Activated T-cell treated with anti-CD3 and anti-CD28 coated beads, Interleukin-2, amount 50 U/mL, for 1 hour (primary cell): ENCODE measurements around the gene ANKRD12.
"Not testable (repeated sequence)": the region's sequence is repeated elsewhere in the genome, so short reads cannot be mapped to it uniquely, and the experiment has no call there.

Experiments used
- DNase-seq: peaks from one replicate; pipeline ENCODE4 v3.0.0-alpha.2; 2020

The ANKRD12 gene

DNA sequence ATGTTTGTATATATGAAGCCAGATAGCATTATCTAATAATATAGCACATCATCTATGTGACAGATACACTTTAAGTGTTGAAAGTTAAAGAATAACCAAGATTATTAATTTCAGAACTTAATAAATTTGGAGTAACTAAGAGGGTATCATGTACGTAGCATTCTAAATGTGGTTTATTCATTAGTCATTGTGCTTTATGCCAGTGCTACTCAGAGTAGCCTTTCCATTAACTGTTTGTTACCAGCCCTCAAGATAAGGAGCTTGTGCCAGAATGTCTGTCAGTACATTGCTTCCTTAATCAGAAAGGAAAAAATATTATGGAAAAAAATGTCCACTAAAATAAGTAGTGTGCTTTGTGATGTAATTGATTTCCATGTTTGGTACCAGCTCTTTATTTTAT is 103.1 kb downstream of the ANKRD12 start:
- DNase-seq = no peak

DNA sequence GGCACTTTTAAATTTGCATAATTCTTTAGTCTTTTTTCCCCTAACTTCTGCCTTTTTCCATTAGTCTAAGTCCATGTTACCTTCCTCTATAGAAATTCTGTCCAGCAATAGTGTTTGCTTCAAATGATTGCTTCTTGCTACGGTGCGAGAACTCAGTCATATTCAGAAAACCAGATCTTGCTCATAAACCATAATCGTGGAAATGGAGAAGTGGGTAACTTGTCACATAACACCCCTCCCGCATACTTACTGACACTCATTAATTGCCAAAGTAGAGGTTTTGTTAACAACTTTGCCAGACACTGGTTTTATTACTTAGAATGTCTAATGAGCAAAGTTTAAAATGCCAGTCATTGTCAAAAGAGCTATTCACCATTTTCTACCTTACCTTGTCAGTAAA is 103.7 kb downstream of the ANKRD12 start:
- DNase-seq = no peak

DNA sequence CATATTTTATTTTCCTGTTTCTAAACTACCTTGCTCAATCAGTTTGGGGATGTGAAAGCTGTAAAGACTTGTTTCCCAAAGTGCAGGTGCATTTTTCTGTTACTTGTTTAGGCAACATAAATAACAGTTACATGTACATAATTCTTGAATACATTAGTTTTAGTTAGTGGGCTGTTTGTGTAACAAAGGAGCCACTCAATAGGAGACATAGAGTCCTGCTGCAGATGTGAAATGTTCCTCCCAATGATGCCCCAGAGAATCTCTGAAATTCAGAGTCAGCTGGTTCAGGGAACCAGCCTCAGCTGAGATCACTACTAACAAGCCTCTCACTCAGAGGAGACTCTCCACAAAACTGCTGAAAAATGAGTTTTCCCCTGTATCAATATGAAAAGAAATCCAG is 106.4 kb downstream of the ANKRD12 start:
- DNase-seq = no peak

DNA sequence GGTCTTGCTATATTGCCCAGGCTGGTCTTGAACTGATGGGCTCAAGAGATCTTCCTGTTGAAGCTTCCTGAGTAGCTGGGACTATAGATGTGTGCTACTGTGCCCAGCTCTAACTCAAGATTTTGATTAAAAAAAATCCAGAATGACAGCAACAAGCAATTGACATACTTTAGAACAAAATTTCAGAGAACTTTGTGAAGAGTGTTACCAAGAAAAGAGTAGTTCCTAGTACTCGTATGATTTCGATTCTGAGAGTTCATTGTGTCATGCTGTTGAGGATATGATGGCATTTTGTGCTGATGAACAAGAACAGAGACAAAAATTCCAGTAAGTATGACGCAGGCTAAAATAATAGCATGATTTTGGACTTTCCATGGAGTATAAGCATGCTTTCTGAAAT is 107.8 kb downstream of the ANKRD12 start:
- no peak for DNase-seq

DNA sequence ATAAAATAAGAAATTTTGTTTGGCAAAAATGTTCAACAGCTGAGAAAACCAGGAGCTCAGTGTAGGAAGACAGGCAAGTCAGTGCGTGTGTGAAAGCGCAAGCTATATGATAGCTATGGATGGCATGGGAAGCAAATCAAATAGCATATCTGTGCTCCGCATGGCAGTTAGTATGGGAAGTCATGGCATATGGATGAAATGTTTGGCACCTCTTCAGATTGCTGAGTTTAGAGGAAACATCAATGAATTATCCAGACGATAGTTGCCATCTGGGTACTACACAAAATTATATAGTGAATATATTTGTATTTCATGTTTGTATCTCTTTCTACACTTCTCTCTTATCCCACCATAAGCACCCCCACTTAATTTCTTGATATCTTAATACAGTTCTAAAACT is 112.1 kb downstream of the ANKRD12 start:
- no peak for DNase-seq

DNA sequence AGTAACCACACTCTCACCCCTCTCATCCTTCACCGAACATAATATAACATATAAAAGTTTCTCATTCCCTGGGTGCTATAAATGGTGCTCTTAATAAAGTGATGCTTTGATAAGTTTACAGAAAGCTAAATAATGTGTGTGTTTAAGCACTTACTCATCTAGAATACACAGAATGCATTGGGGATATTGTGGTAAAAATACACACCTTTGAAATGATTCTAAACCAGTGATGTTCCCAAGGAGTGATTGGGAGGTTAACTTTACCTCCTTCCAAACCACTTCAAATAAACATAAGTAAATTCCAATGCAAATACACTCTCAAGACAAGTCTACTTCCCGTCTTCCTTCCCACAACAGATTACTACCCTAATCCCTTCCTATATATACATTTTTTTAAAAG is 112.7 kb downstream of the ANKRD12 start:
- DNase-seq = no peak

DNA sequence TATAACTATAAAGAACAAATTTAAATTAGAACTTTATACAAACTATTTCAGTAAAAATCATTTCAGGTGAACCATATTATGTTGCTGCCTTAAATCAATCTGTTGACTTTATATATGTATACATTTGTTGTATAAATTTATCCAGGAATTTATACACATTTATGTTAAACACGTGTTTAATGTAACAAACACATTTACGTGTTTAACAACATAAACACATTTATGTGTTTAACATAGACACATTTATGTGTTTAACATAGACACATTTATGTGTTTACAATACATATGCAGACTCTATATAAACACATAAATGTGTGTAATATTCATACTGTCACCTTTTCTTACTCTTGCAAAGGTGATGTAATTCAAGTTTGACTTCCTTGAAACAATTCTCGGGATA is 122.6 kb downstream of the ANKRD12 start:
- no peak for DNase-seq

DNA sequence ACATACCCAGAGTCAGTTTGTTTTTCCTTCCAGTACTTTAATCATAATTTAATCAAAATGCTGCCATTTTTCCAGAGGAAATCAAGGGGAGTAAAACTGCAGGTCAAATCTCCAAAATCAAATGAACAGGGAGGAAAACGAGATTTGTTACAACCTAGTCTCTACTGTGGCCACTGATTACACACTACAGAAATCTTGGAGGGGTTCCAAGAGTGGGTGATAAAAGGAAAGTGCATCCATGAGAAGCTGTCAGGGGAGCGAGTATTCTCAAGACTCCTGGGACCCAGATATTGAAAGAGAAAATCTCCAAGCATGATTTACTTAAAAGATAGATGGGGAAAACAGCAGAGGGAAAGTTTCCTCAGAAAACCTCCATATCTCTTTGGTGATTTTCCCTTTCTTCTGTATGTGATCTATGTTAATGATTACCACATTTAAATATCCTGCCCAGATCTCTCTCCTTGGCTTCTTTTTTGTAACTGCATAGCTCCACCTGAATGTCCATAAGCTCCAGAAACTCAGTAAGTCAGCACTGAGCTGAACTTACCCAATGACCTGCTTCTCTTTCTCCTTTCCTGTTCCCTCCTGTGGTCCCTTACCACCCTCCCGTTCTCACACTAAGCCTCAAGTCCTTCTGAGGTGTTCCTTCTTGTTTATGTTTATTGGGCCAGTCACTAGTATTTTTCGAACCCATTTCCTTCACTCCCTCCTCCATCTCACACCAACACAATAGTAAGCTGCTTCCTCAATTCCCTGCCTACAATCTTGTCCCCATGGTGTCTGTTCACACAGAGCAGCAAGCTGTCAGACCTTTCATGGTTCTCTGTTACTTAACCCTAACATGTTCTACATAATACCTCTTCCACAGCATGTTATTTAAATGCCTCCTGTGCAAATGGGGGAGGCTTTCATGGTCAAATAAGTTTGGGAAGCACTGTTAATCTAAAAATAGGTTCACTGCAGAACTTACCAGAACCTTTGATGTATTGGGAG is 124.1 kb downstream of the ANKRD12 start:
- DNase-seq = no peak

DNA sequence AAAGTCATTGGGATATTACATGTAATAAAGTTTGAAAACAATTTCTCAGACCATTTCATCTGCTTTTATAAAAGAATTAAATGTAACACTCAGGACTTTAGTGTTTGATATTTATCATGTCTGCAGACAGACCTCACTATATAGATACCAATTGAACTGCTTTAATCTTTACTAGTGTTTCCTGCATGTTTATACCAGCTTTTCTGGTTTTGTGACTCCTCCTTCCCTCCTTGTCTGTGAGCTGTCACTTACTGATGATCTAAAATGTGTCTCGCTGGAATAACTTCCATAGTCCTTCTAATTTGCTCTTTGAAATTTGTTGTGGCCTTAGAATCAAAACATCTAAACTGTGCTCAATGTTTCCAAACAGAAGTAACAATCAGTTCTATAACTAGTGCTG is 126.7 kb downstream of the ANKRD12 start:
- DNase-seq = no peak

DNA sequence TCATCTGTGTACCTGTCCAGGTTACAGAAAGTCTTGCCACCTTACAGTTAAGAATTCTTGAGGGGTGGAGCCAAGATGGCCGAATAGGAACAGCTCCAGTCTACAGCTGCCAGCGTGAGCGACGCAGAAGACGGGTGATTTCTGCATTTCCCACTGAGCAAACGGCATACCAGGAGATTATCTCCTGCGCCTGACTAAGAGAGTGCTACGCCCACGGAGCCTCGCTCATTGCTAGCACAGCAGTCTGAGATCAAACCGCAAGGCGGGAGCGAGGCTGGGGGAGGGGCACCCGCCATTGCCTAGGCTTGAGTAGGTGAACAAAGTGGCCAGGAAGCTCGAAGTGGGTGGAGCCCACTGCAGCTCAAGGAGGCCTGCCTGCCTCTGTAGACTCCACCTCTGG is 128.2 kb downstream of the ANKRD12 start:
- not testable (repeated sequence) for DNase-seq

DNA sequence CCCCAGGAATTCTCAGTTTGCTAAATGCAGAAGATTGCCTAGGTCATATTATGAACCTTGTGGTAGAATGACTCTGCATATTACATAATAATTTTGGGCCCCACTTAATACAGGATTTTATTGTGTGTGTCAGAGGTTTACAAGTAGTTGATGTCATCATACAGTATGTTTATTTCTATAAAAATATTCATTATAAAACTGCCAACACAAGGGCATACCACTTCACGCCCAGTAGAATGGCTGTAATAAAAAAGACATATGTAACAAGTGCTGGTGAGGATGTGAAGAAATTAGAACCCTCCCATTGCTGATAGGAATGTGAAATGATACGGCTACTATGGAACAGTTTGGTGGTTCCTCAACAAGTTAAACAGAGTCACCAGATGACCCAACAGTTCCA is 136.6 kb downstream of the ANKRD12 start:
- DNase-seq = no peak

DNA sequence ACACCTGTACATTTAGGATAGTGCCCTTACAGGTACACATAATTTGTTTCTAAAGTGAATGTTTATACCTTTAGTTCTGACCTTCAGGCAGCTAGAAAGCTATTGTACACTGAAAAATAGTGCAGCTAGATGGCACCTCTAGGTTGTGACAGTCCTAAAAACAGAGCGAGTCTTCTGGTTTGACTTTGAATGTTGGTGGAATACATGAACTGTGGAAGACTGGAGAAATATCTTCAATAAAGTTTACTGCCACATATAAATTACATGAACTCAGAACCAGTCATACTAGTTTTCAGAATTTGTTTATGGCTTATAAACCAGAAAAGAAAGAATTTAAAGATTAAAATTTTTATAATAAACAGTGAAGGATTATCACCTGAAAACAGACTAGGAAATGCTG is 139.3 kb downstream of the ANKRD12 start:
- DNase-seq = no peak

DNA sequence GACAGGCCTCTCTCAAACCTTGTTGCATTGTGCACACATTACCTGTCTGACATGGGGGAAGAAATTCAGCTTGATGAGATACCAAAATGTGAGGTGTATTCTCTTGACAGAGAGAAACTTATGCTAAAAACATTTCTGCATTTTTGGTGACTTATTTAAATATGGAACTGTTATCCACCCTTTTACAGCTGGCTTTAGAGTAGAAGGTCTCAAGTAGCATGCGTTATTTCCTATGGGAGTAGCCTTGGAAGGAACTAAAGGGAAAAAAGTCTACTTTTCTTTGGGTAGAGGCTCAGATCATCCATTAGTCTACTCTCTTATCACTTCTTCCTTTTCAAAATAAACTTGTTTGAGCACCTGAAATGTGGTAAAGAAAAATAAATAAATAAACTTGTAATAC is 141.4 kb downstream of the ANKRD12 start:
- DNase-seq = no peak

DNA sequence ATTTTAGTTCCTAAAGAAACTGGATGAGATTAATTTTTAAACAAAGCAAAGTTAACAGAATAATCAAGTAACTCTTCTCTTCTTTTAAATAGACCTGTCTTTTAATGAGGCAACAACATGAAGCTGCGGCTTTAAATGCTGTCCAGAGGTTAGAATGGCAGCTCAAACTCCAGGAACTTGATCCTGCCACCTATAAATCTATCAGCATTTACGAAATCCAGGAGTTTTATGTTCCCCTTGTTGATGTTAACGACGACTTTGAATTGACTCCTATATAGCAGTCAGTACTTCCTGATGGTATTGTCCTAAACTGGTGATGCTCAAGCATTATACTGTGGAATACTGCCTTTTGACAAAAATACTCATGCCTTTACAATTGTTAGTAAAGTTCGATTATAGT is 144.3 kb downstream of the ANKRD12 start:
- no peak for DNase-seq

DNA sequence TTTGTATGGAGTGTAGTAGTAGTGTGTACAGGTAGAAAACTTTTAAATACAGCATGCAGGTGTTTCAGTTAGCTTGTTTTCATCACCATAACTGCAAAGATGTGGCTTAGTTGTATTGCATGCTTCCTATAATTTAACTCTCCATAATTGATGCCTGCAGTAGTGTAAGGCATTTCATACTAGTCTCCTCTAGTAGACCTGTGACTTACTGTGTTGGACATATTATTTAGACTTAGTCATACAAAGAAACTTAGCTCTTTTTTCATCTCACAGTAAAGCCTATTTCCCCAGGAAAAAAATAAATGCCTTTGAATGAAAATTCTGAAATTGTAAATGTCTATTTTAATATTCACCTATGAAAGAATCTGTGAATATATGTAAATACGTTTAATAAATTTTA is 145.2 kb downstream of the ANKRD12 start:
- DNase-seq = no peak

DNA sequence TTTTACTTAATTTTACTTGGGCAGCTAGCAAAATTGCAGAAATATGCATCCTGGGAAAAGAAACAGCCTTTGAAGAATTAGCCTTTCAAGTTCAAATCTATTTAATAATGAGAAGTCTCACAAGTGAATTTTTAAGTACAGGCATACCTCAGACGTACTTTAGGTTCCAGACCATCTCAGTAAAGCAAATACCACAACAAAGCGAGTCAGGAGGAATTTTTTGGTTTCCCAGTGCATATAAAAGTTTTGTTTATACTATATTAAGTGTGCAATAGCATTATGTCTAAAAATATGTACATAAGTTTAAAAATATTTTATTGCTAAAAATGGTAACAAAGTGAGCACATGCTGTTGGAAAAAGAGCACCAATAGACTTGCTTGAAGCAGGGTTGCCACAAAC is 147.2 kb downstream of the ANKRD12 start:
- no peak for DNase-seq

DNA sequence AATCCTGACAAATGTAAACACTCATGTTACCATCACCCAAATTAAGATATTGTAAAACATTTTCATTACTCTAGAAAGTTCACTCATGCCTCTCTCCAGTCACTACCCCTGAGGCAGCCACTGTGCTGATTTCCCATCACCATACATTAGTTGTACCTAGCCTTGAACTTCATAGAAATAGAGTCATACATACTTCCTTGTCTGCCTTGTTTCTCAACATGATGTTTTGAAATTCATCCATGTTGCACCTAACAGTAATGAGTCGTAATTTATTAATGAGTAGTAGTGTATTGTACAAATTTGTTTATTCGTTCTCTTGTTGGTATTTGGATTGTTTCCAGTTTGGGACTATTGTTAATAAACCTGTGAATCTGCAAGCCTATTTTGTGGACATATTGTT is 149.0 kb downstream of the ANKRD12 start:
- no peak for DNase-seq

DNA sequence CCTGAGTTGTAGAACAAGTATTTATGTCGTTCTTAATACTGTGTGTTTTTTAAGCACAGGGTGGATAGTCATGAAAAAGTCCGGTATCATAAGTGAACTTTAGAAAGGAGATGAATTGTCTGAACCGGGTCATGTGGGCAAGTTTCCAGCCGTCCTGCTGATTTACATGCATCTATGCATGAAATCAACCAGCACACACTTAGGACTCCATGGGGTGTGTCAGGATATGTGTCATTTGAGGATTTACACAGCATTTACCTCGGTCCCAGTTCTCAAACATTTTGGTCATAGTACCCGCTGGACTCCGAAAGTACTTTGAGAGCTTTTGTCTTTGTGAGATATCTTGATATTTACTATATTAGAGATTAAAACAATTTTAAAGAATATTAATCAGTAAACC is 150.5 kb downstream of the ANKRD12 start:
- no peak for DNase-seq

DNA sequence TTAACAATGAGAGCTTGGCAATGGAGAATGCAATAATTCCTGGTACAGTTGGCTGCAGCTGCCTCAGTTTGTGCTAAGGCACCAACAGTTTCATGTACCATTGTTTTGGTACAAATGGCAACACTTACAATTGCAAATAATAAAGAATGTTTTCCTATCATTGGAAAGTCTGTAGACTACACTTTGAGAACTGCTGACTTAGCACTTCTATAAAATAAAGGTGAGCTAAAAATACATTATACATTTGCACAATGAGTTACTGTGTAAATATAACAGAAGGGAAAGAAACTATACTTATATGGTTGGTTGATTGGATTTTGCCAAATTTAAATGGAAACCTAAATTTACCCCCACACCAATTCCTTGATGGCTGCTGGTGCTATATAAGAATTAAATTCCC is 153.1 kb downstream of the ANKRD12 start:
- no peak for DNase-seq

DNA sequence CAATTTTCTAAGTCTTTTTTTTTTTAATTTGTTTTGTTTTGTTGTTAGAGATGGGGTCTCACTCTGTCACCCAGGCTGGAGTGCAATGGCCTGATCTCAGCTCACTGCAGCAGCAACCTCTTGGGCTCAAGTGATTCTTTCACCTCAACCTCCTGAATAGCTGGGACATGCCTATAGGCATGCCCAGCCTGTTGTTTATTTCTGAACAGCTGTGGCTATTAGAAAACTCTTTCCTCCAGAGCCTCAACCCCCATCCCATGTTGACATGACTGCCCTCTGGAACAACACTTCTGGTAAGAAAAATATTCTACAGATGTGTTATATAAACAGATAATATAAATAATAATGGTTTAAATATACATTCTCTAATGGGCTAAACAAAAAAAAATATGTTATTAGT is 153.6 kb downstream of the ANKRD12 start:
- no peak for DNase-seq

DNA sequence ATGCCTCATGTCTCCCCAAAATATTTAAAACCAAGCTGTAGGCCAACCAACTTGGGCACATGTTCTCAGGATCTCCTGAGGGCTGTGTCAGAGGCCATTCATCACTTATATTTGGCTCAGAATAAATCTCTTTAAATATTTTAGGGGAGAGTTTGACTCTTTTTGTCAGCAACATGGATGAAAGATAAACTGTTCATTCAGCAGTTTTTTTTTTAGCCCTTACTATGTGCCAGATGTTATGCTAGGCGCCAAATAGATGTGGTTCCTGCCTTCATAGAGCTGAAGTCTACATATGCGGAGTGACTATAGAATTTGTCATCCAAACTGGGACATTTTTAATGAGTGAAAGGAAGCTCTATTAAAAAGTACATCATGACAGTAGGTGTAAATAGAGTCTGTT is 155.5 kb downstream of the ANKRD12 start:
- no peak for DNase-seq

DNA sequence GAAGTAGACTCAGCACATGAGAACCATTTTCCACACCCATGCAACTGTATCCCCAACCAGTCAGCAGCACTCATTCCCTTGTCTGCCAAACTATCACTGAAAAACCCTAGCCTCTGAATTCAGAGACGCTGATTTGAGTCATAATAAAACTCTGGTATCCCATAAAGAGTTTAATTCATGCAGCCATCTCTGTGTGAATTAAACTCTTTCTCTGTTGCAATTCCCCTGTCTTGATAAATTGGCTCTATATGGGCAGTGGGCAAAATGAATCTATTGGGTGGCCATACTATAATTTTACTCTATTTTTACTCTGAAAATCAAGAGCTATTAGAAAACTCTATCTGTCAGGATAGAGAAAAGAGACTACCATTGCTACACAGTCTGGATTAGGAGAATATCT is 157.4 kb downstream of the ANKRD12 start:
- DNase-seq = no peak

DNA sequence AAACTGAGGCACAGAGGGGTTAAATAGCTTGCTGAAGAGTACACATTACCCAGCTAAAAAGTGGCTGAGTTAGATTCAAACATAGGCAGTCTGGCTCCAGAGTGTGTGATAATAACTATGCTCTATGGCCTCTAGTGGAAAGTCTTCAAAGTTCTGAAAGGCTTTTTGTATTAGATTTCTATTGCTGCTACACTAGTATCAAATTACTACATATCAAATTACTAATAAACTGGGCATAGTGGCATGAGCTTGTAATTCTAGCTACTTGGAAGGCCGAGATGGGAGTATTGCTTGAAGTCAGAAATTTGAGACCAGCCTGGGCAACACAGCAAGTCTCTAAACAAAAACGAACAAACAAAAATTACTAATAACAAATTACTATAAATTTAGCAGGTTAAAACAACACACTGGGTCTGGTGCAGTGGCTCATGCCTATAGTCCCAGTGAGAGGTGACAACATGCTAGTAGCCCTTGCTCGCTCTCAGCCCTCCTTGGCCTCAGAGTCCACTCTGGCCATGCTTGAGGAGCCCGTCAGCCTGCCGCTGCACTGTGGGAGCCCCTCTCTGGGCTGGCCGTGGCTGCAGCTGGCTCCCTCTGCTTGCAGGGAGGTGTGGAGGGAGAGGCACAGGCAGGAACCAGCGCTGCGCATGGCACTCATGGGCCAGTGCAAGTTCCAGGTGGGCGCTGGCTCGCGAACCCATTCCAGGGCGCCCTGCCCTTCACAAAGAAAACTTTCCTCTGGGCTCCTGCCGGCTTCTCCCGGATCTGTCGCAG is 159.8 kb downstream of the ANKRD12 start:
- DNase-seq = no peak

DNA sequence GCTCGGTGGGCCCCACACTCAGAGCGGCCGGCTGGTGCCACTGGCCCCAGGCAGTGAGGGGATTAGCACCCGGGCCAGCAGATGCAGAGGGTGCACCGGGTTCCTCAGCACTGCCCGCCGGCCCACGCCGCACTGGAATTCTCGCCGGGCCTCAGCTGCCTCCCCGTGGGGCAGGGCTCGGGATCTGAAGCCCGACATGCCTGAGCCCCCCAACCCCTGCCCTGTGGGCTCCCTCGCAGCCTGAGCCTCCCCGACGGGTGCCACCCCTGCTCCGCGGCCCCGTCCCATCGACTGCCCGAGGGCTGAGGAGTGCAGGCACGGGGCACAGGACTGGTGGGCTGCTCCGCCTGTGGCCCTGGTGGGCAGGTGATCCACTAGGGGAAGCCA is 160.4 kb downstream of the ANKRD12 start:
- DNase-seq = no peak
